HG02588 (cell line): ENCODE measurements around the gene GEMIN5.

Source experiments
- ATAC-seq: cut with Tn5 transposase; IDR thresholded peaks from one replicate; pipeline ENCODE4 v1.9.1; 2021; ENCODE audit warnings: mild to moderate bottlenecking, moderate library complexity; ENCODE audit not compliant: unreplicated experiment

GEMIN5 gene

DNA sequence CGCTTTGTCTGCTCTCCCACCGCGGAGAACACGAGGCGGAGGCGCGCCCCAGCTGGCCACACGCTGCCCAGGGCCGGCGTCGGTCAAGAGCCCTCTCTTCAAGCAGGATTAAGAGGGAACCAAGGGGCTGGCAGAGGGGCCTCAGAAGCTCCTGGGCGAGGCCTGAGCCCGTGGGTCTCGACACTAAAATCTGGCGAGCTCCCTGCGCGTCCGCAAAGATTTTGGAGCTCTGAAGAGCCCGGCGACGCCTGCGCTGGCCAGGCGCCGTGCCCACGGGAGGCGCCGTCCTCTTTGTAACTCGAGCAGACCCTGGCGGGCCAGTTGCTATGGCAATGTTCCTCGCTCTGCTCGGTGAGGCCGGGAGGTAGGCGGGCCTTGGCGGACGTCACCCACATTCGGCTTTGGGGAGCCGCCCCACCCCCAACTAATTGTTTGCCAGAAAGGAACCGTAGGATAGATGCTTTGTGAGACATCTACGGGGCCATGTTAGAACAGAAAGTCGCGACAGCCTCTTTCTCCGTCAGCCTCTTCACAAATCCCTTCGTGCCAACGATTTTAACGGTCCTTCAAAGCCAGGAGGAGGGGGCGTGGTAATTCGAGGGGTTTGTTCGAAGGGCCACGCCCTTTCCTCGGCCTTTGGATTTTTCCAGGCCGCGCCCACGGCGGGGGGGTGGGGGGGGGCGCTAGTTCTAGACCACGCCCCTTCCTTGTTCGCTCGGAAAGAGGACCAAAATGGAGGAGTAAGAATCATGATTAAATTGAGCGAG is 80.3 kb downstream of the GEMIN5 start:
- peak; percentile 61 for ATAC-seq

DNA sequence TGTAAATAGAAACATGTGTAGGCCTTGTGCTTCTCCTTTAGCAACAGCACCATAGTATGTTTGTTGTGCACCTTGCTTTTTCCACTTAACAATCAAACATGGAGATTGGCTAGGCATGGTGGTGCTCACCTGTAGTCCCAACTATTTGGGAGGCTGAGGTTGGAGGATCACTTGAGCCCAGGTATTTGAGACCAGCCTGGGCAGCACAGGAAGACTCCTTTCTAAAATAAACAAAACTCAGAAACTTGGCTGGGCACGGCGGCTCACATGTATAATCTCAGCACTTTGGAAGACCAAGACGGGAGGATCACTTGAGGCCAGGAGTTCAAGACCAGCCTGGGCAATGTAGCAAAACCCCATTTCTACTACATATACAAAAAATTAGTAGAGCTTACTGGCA is 86.7 kb downstream of the GEMIN5 start:
- no peak for ATAC-seq

DNA sequence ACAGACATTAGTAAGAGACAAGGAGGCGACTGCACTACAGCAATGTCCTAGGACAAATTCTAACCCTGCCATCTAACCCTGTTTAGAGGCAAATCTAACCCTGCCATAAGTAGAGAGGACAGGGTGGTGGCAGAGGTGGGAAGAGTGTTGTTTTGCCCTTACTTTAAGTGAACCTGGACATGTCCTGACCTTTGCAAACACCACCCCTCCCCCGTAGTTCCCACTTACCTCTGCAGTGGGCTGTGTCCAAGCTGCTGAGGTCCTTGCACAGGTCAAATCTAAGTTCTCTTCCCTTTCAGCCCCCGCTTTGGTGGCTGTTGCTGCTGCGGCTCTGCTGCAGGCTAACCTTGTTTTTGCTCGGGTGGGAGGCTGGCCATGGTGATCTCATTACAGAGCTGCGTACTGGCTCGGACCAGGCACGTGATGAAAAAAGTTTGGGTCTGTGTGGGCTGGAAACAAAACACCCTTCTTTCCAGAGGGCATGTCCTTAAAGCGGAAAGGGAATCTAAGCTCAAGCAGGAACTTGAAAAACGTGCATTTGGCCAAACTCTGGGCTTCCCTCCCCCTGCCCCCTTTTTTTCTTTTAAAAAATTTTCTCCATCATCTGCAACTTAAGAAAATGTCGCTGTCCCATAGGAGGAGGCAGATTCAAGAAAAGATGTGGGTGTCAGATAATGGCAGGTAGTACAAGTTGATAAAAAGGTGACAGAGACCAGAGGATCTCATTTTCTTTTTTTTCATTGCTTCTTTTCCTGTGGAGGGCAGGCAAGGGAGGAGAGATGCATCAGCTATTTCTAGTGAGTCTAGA is 87.6 kb downstream of the GEMIN5 start, which contains the start of gene FAXDC2:
Gene FAXDC2, minus strand, starts transcription at position 349 of the 808 bp plus-strand sequence. CDS start 12,425 bp downstream, outside the sequence.
- ATAC-seq = no peak

DNA sequence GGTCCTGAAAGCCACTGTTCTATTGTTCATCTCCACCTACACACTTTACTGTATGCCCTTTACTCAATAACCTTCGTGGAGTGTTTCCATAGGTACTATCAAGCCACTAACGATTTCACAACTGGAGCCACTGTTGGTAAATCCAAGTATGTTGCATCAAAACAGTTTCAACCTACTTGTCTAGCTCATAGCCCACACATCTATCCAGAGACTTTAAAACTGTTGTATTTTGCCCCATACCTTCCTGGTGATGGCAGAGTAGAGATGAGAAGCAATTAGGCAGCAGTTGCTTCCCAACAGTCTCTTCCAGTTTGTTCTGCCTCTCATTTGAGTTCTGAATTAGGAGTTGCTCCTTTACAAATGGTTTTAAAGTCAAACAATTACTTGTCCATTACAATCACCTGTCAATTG is 88.2 kb downstream of the GEMIN5 start:
- ATAC-seq = no peak

DNA sequence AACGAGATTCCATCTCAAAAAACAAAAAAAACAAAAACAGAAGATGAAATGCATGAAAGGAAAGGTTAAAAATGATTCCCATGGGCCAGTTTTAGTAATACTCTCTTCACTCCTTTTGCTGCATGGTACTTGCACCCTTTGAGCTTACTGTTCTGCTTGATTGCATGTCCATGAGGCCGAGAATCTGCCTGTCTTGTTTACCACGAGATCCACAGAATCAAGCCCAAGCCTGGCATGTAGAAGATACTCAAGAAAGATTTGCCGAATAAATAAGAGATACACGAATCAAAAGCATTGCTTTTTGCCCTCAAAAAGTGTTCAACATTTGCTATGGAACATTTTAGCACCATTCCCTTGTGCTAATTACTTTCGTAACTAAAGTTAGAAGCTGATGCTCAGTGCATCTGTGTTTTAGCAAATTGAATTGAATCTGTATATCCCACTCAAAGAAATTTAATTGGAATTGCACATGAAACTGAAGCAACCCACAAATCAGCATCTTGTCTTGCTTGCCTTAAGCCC is 88.7 kb downstream of the GEMIN5 start:
- no peak for ATAC-seq

DNA sequence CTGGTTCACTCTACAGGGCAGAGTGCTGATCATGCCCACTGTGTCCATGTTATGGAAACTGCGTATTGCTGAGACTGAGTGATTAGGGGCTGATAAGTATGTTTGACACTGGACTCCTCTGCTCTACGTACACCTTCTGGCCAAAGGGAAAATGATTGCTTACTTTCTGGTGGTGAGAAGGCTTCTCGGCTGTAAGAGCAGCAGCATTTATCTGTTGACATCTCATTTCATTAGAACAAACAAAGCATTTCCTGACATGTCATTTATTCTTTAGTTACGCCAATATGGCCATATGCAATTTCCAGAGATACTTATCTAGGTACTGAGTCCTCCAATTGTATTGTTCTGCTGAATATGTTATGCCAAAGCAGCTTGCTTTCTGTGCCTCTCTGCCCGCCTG is 93.2 kb downstream of the GEMIN5 start:
- no peak for ATAC-seq

DNA sequence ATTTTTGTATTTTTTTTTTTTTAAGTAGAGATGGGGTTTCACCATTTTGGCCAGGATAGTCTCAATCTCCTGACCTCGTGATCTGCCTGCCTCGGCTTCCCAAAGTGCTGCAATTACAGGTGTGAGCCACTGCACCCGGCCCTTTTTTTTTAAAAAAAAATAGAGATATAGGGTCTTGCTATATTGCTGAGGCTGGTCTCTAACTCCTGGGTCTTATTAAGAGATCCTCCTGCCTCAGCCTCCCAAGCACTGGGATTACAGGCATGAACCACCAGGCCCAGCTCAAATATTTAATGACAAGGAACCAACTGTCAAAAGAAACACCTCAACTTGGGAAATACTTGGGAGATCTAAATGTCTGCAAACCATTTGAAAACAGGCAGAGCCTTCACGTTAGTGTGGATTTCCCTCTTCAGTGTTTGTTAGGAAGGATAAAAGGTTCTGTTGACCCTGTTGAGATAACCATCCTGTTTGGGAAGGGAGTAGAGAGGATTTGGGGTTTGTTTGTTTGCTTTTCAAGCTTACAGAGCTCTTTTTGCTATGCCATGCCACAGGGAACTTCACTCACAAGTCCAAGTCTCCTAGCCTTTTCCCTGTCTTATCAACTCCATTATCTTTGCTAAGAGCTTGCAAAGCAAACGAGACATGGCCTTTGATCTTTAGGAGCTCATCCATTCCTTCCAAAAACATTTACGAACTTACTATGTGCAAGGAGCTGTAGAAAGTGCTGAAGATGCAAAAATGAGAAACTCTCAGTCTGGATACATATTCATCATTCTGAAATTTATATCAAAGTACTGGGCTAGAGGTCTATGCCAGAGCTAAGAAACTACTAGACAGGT is 95.1 kb downstream of the GEMIN5 start:
- ATAC-seq = no peak

DNA sequence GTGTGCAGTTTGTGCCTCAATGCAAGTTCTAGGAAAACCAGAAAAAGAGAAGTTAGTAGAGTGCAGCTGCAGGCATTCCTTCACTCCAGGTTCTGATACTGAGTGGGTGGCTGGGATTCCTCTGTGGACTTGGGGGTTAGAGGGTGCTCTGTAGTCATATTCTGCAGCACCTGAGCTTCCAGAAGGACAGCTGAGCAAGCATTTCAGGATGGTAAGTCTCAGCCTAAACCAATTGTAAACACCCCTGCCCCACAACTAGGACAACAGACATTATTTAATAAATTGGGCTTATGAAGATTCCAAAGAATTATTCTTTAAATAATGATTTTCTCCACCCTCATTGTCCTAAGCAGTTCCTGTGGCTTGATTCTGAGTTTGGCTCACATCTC is 96.7 kb downstream of the GEMIN5 start:
- no peak for ATAC-seq

DNA sequence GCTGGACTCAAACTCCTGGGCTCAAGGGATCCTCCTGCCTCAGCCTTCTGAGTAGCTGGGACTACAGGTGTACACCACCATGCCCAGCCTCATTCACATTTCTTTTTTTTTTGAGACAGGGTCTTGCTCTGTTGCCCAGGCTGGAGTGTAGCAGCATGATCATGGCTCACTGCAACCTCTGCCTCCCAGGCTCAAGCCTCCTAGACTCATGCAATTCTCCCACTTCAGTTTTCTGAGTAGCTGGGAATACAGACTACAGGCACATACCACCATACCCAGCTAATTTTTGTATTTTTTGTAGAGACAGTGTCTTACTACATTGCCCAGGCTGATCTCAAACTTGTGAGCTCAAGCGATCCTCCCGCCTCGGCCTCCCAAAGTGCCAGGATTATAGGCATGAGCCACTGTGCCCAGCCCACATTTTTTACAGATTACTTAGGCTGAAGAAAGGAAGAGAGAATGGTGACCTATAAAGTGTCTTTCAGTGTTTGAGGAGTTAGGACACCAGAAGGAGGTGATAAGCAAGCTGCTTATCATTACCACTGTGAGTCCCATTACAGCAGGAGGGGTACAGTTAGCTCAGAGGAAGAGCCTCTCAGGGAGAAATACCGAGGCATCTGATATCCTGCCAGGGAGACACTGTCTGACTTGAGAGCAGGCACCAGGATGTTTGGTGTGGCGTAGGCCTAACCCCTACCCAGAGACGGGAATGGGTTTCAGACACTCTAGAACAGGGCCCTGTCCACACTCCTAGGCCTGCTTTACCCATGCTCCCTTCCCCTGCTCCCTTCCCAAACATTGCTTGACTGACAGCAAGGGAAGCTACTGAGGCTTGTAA is 97.4 kb downstream of the GEMIN5 start:
- ATAC-seq = no peak
